Endothelial cell of umbilical vein (primary cell): ENCODE measurements around the gene FABP1. TPM values are rescaled to one million over a fixed set of nuclear protein-coding genes. Genes with fewer than 3 reads are reported as not detected.

Experiments used
- BruUV-seq: library from RNA; stranded (reverse); fragments of 400-500 nt; replicated peaks from 2 replicates; lab custom pipeline; 2021; lab: Mats Ljungman, UMichigan
- CTCF ChIA-PET: fragments of 300-600, 350-600 bp; sonication (Branson Sonifier 250); formaldehyde crosslinking; loops from one replicate; lab custom pipeline; 2021; ENCODE audit warnings: antibody characterized with exemption, inconsistent platforms; lab: Charles Lee
- POLR2A ChIA-PET: fragments of 300-600, 350-600 bp; sonication (Branson Sonifier 250); formaldehyde crosslinking; loops from one replicate; lab custom pipeline; 2021; ENCODE audit warnings: antibody characterized with exemption, inconsistent platforms; lab: Charles Lee
- DNase-seq: peaks from one replicate; pipeline ENCODE4 v3.0.0-alpha.2; 2011; ENCODE audit warnings: low read depth, low spot score
- FAIRE-seq: peaks from 2 replicates; lab custom pipeline; 2011; peaks lifted over from hg19 to GRCh38; lab: Jason Lieb, UNC
- H2AFZ ChIP-seq: 2 replicates; pipeline ENCODE4 v1.6.0; 2012; ENCODE audit warnings: low read depth, low read length, control low read depth, inconsistent platforms
- H3K27ac ChIP-seq: 2 replicates; pipeline ENCODE4 v1.5.1; 2011; ENCODE audit warnings: low read depth, mild to moderate bottlenecking, control low read depth, low read length, moderate library complexity; ENCODE audit not compliant: insufficient read depth
- H3K27me3 ChIP-seq, 2 experiments: 2 replicates each; pipeline versions ENCODE4 v1.6.0 to v1.6.1; 2011; ENCODE audit warnings: low read length in 2 of 2, mixed read lengths in 1 of 2; ENCODE audit not compliant: control insufficient read depth in 2 of 2, insufficient read depth in 2 of 2
- H3K36me3 ChIP-seq, 2 experiments: 2 replicates in 1 of 2; 3 replicates in 1 of 2; pipeline ENCODE4 v1.5.1; 2011; ENCODE audit warnings: low read length in 2 of 2, mild to moderate bottlenecking in 1 of 2, moderate library complexity in 1 of 2; ENCODE audit not compliant: control insufficient read depth in 2 of 2, insufficient read depth in 2 of 2; ENCODE audit errors: extremely low read depth in 1 of 2
- H3K4me1 ChIP-seq: 3 replicates; pipeline ENCODE4 v1.5.1; 2011; ENCODE audit warnings: mild to moderate bottlenecking, low read length; ENCODE audit not compliant: control insufficient read depth, insufficient read depth; ENCODE audit errors: extremely low read depth
- H3K4me2 ChIP-seq: 2 replicates; pipeline ENCODE4 v1.6.1; 2011; ENCODE audit warnings: low read length, control low read depth, mixed read lengths; ENCODE audit not compliant: insufficient read depth
- H3K4me3 ChIP-seq, 3 experiments: fragments of 200-600 bp in 1 of 3; sonication (generic), shearing (Covaris generic) in 1 of 3; replicated peaks in 1 of 3; 2 replicates each; pipeline ENCODE4 v1.5.1; 2011 to 2016; ENCODE audit warnings: control low read depth in 3 of 3, low read length in 3 of 3, mild to moderate bottlenecking in 2 of 3, inconsistent platforms in 1 of 3, low read depth in 1 of 3, moderate library complexity in 1 of 3; ENCODE audit not compliant: insufficient read depth in 1 of 3
- H3K79me2 ChIP-seq: 2 replicates; pipeline ENCODE4 v1.6.0; 2012; ENCODE audit warnings: low read length, inconsistent platforms; ENCODE audit not compliant: control insufficient read depth, insufficient read depth
- H3K9ac ChIP-seq: replicated peaks from 2 replicates; pipeline ENCODE3; 2011; ENCODE audit warnings: low read length, control low read depth; ENCODE audit not compliant: insufficient read depth; ENCODE audit errors: extremely low read depth
- H3K9me1 ChIP-seq: replicated peaks from 3 replicates; pipeline ENCODE4 v1.6.0; 2011; ENCODE audit warnings: mild to moderate bottlenecking, low read length; ENCODE audit not compliant: control insufficient read depth, insufficient read depth; ENCODE audit errors: extremely low read depth
- H3K9me3 ChIP-seq: replicated peaks from 2 replicates; pipeline ENCODE4 v1.5.1; 2012; ENCODE audit warnings: low read length, inconsistent platforms; ENCODE audit not compliant: control insufficient read depth, insufficient read depth
- H4K20me1 ChIP-seq: replicated peaks from 2 replicates; pipeline ENCODE3; 2011; ENCODE audit warnings: mild to moderate bottlenecking, low read length; ENCODE audit not compliant: control insufficient read depth, insufficient read depth; ENCODE audit errors: extremely low read depth
- CTCF ChIP-seq, 2 donors: IDR thresholded peaks; 1 replicate in 1 of 2; 2 replicates in 1 of 2; pipeline ENCODE4 v1.5.1; 2011; ENCODE audit warnings: low read length in 2 of 2, mild to moderate bottlenecking in 2 of 2, moderate library complexity in 2 of 2, control low read depth in 1 of 2, inconsistent platforms in 1 of 2, low read depth in 1 of 2; ENCODE audit not compliant: insufficient read depth in 1 of 2; ENCODE audit errors: extremely low read depth in 1 of 2
- EZH2 ChIP-seq: IDR thresholded peaks from 2 replicates; pipeline ENCODE4 v1.6.1; 2012; ENCODE audit warnings: borderline replicate concordance, low read depth, mild to moderate bottlenecking, moderate library complexity, low read length, inconsistent platforms; ENCODE audit not compliant: severe bottlenecking
- FOS ChIP-seq: IDR thresholded peaks from 2 replicates; pipeline ENCODE4 v1.6.1; 2011; ENCODE audit warnings: mild to moderate bottlenecking, low read length, moderate library complexity, borderline replicate concordance; ENCODE audit not compliant: insufficient read depth
- GATA2 ChIP-seq: IDR thresholded peaks from 2 replicates; pipeline ENCODE4 v1.7.0; 2011; ENCODE audit warnings: low read depth, mild to moderate bottlenecking, moderate library complexity, mixed read lengths, low read length; ENCODE audit not compliant: insufficient read length, insufficient read depth
- JUN ChIP-seq: IDR thresholded peaks from 2 replicates; pipeline ENCODE4 v1.6.1; 2011; ENCODE audit warnings: borderline replicate concordance, low read depth; ENCODE audit not compliant: insufficient read length, insufficient read depth
- MAX ChIP-seq: IDR thresholded peaks from 2 replicates; pipeline ENCODE4 v1.6.1; 2011; ENCODE audit not compliant: insufficient read depth, insufficient read length
- MYC ChIP-seq: IDR thresholded peaks from one replicate; pipeline ENCODE4 v1.6.1; 2011; ENCODE audit warnings: mild to moderate bottlenecking, low read depth, low read length
- POLR2A ChIP-seq: IDR thresholded peaks from 2 replicates; pipeline ENCODE4 v1.6.1; 2012; ENCODE audit warnings: low read depth, mild to moderate bottlenecking, control low read depth, low read length
- POLR2AphosphoS5 ChIP-seq: IDR thresholded peaks from 2 replicates; pipeline ENCODE4 v1.6.1; 2012; ENCODE audit warnings: low read depth, mild to moderate bottlenecking, control low read depth, low read length, moderate library complexity; ENCODE audit not compliant: insufficient read depth
- dilution Hi-C: fragments of 300-500 bp; cut with MboI; formaldehyde crosslinking; loops from one replicate; pipeline ENCODE4 v1.15.0; 2019; ENCODE audit warnings: low sequenced_read_pairs; ENCODE audit not compliant: extremely low pct_ligation_motif_present
- intact Hi-C: fragments of 100-400 bp; cut with micrococcal nuclease; formaldehyde crosslinking; loops from one replicate; pipeline ENCODE4 v1.10.0; 2022
- polyA plus RNA-seq, 4 experiments: library from polyadenylated mRNA; depleted of rRNA in 3 of 4; stranded (reverse) in 3 of 4; unstranded in 1 of 4; fragments of >200 nt; gene quantifications; 2 replicates each; pipeline versions ENCODE4 v1.2.1 to v1.2.3, GENCODE V29; 2011 to 2012; ENCODE audit warnings: missing spikeins in 1 of 4
- total RNA-seq: library from RNA; stranded (reverse); gene quantifications from 2 replicates; pipeline ENCODE4 v1.2.3, GENCODE V29; 2021

The FABP1 gene
- total and polyA plus RNA-seq, 2 donors (not counting 3 experiments of a cell fraction or from before 2014, with no cell fraction given) = not detected

- ChIA-PET POLR2A (no interaction called here), CTCF (no interaction called here)
- BruUV-seq = no TSS peak
- no peak overlapping the region for H3K4me3 ChIP-seq
- intact Hi-C loops = no loop called here
- no peak overlapping the region for H2AFZ ChIP-seq
- TF ChIP-seq GATA2 (no peak), MYC (no peak), JUN (no peak), POLR2AphosphoS5 (no peak), CTCF (IDR thresholded peaks at IDR 0.05; ENCODE audit: extremely low read depth in 1 of 2, insufficient read depth in 1 of 2, low read depth in 1 of 2, low read length in 2 of 2) (no peak), FOS (no peak), EZH2 (no peak), MAX (no peak), POLR2A (no peak)
- no peaks in the 10 kb centered on the region for H3K9me3 ChIP-seq
- no peaks in the 10 kb centered on the region for H3K4me1 ChIP-seq
- no peak overlapping the region for H3K9ac ChIP-seq
- no peak overlapping the region for H3K4me2 ChIP-seq
- no peaks in the 10 kb centered on the region for H3K36me3 ChIP-seq
- no peaks in the 10 kb centered on the region for H3K79me2 ChIP-seq
- FAIRE-seq = no peak
- H3K27me3 ChIP-seq = no peaks in the 10 kb centered on the region
- no peak overlapping the region for H3K27ac ChIP-seq
- H3K9me1 ChIP-seq = no peaks in the 10 kb centered on the region
- no peak for DNase-seq
- no peaks in the 10 kb centered on the region for H4K20me1 ChIP-seq
- dilution Hi-C loops = no loop called here
These were observed 11.9 kb downstream of the FABP1 start for GRCh38 chr2:88115825-88116518.
